ENCODE results near the gene NCK1.

NCK1 gene

DNA sequence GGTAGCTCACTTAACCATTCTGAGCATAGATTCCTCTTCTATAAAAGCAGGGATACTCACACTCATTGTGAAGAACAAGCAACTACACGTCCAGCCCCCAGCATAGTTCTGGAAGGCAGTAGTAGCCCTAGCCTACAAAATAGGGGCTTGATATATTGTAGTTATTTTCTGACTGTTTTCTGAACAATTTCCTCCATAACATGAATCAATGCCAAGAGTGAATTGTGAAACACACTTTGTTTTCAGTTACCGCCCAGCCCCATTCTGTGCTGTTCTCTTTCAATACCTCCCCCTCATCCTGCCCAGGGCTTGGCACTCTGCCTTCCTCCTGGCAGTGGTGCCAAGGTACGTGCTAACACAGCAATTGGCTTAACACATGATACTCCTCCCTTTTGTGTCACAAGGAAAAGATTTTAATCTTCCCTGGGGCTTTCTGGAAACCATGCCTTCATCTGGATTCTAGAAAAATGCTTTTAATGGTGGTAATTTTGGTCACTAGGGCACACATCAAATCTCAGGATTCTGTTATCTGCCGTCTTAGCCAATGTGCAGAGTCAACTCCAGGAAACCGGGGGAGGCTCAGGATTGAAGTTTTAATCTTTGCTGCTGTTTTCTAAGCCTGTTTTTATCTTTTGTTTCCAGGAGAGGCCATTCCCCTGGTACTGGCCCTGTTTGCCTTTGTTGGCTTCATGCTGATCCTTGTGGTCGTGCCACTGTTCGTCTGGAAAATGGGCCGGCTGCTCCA, 132.9 kb downstream of the NCK1 start:
- Histone ChIP-seq H3K14ac (ENCODE audit: low read length) (no peak overlapping the region), H3K9me3 (ENCODE audit: insufficient read depth, low read depth, low read length) (peaks cover 2% of the 10 kb centered on the region), H2AK5ac (ENCODE audit: low read length) (no peak overlapping the region), H4K91ac (ENCODE audit: low read depth, low read length) (no peak overlapping the region), H2AFZ (ENCODE audit: insufficient read depth, low read length, poor library complexity) (no peak overlapping the region), H2BK120ac (ENCODE audit: insufficient read depth, low read length, poor library complexity) (no peak overlapping the region), H3K23ac (ENCODE audit: low read length) (no peak overlapping the region), H3K4me3 (ENCODE audit: low read depth, low read length) (no peak overlapping the region), H3K4me2 (ENCODE audit: low read length) (no peak overlapping the region), H3K27me3 (ENCODE audit: insufficient read depth, low read length) (no peaks in the 10 kb centered on the region), H3K18ac (ENCODE audit: low read length) (no peak overlapping the region), H3K27ac (ENCODE audit: low read depth, low read length) (no peak overlapping the region), H3K4ac (ENCODE audit: low read depth, low read length) (no peak overlapping the region), H3K9ac (ENCODE audit: low read length) (no peak overlapping the region), H4K8ac (ENCODE audit: low read depth, low read length) (no peak overlapping the region), H2BK12ac (ENCODE audit: low read length) (no peak overlapping the region), H3K79me2 (ENCODE audit: control insufficient read depth, insufficient read depth, low read length, poor library complexity) (no peaks in the 10 kb centered on the region), H3K36me3 (ENCODE audit: control insufficient read depth in 1 of 2, insufficient read depth in 2 of 2, low read length in 2 of 2) (no peaks in the 10 kb centered on the region), H4K12ac (ENCODE audit: low read depth, low read length) (no peak overlapping the region), H3K79me1 (ENCODE audit: low read length) (no peaks in the 10 kb centered on the region), H3K4me1 (ENCODE audit: control insufficient read depth in 1 of 2, insufficient read depth in 2 of 2, low read length in 2 of 2) (no peaks in the 10 kb centered on the region), H2BK5ac (ENCODE audit: low read depth, low read length, poor library complexity) (no peak overlapping the region)
- WGBS (ENCODE audit: extremely low coverage, insufficient coverage, insufficient read length): no CpG with 5 or more reads among the region's 8 CpGs
- peak in 1 of 2 donors; percentile 26 for DNase-seq

DNA sequence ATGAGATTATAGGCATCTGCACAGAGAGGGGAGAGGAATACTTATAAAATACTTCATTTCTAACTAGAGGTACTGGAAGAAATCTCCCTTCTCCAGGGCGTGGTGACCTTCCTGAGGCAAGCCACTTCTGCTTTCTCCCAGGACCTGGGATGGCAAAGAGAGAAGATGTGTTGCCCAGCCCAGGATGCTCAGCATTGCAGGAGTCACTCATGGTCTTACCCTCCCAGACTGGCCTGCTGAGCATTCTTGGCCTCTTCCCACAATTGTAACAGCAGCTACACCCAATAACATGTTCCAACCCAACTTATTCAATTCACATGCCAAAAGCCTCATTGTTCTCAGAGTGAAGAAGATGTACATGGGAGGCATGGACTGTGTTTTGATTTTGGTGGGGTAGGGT, 133.6 kb downstream of the NCK1 start:
- Histone ChIP-seq H3K27ac (ENCODE audit: low read depth, low read length) (no peak overlapping the region), H3K9me3 (ENCODE audit: insufficient read depth, low read depth, low read length) (peaks cover 2% of the 10 kb centered on the region), H2BK120ac (ENCODE audit: insufficient read depth, low read length, poor library complexity) (no peak overlapping the region), H3K23ac (ENCODE audit: low read length) (no peak overlapping the region), H3K79me1 (ENCODE audit: low read length) (no peaks in the 10 kb centered on the region), H3K4me1 (ENCODE audit: control insufficient read depth in 1 of 2, insufficient read depth in 2 of 2, low read length in 2 of 2) (no peaks in the 10 kb centered on the region), H4K12ac (ENCODE audit: low read depth, low read length) (no peak overlapping the region), H2BK5ac (ENCODE audit: low read depth, low read length, poor library complexity) (no peak overlapping the region), H3K79me2 (ENCODE audit: control insufficient read depth, insufficient read depth, low read length, poor library complexity) (no peaks in the 10 kb centered on the region), H3K4me2 (ENCODE audit: low read length) (no peak overlapping the region), H3K9ac (ENCODE audit: low read length) (no peak overlapping the region), H3K4ac (ENCODE audit: low read depth, low read length) (no peak overlapping the region), H3K27me3 (ENCODE audit: insufficient read depth, low read length) (no peaks in the 10 kb centered on the region), H2AK5ac (ENCODE audit: low read length) (no peak overlapping the region), H2BK12ac (ENCODE audit: low read length) (no peak overlapping the region), H4K8ac (ENCODE audit: low read depth, low read length) (no peak overlapping the region), H3K36me3 (ENCODE audit: control insufficient read depth in 1 of 2, insufficient read depth in 2 of 2, low read length in 2 of 2) (no peaks in the 10 kb centered on the region), H3K18ac (ENCODE audit: low read length) (no peak overlapping the region), H2AFZ (ENCODE audit: insufficient read depth, low read length, poor library complexity) (no peak overlapping the region), H3K4me3 (ENCODE audit: low read depth, low read length) (no peak overlapping the region), H4K91ac (ENCODE audit: low read depth, low read length) (no peak overlapping the region), H3K14ac (ENCODE audit: low read length) (no peak overlapping the region)
- no CpG with 5 or more reads among the region's 1 CpG for WGBS (ENCODE audit: extremely low coverage, insufficient coverage, insufficient read length)
- DNase-seq: no peak

Measured in trophoblast cell (in vitro differentiated cells and primary cell).